H1 (cell line): ENCODE results near the gene SH3BP2. TPM values are rescaled to one million over a fixed set of nuclear protein-coding genes. Genes with fewer than 3 reads are reported as not detected.
A peak's percentile ranks its signal among the peaks of the same experiment; 100 is the strongest.

Experiments
- CTCF ChIA-PET: fragments of 300-600 bp; sonication (Branson Sonifier 250); formaldehyde crosslinking; loops from one replicate; lab custom pipeline; 2021; ENCODE audit not compliant: partially characterized antibody; lab: Charles Lee
- POLR2A ChIA-PET: fragments of 300-600 bp; sonication (Branson Sonifier 250); formaldehyde crosslinking; loops from one replicate; lab custom pipeline; 2021; ENCODE audit warnings: inconsistent platforms; ENCODE audit not compliant: partially characterized antibody; lab: Charles Lee
- DNase-seq, 2 experiments: peaks; one replicate each; pipeline versions ENCODE4 v3.0.0 to v3.0.0-alpha.2; 2010 to 2022; ENCODE audit warnings: low spot score in 2 of 2, low read depth in 1 of 2, mixed read lengths in 1 of 2
- FAIRE-seq: peaks from 2 replicates; lab custom pipeline; 2011; peaks lifted over from hg19 to GRCh38; lab: Jason Lieb, UNC
- H2AFZ ChIP-seq: 2 replicates; pipeline ENCODE4 v1.8.1; 2012; ENCODE audit warnings: low read length, inconsistent platforms
- H2AK5ac ChIP-seq: 2 replicates; pipeline ENCODE4 v1.6.1; 2013; ENCODE audit warnings: low read depth, low read length
- H2BK120ac ChIP-seq: replicated peaks from 2 replicates; pipeline ENCODE3; 2013; ENCODE audit warnings: low read depth, low read length, inconsistent platforms
- H2BK12ac ChIP-seq: 2 replicates; pipeline ENCODE4 v1.6.1; 2013; ENCODE audit warnings: low read depth, low read length
- H2BK15ac ChIP-seq: 2 replicates; pipeline ENCODE4 v1.6.1; 2013; ENCODE audit warnings: low read length
- H2BK20ac ChIP-seq: 2 replicates; pipeline ENCODE4 v1.6.1; 2013; ENCODE audit warnings: low read length
- H2BK5ac ChIP-seq: 2 replicates; pipeline ENCODE4 v1.6.1; 2013; ENCODE audit warnings: low read depth, low read length
- H3K14ac ChIP-seq: 2 replicates; pipeline ENCODE4 v1.6.1; 2013; ENCODE audit warnings: inconsistent platforms; ENCODE audit not compliant: insufficient read length
- H3K18ac ChIP-seq: 2 replicates; pipeline ENCODE4 v1.6.1; 2013; ENCODE audit warnings: low read length; ENCODE audit errors: extremely low read depth
- H3K23ac ChIP-seq: 2 replicates; pipeline ENCODE4 v1.6.1; 2013; ENCODE audit warnings: inconsistent platforms; ENCODE audit not compliant: insufficient read length
- H3K23me2 ChIP-seq: 2 replicates; pipeline ENCODE4 v1.6.1; 2013; ENCODE audit warnings: low read depth, low read length
- H3K27ac ChIP-seq: 2 replicates; pipeline ENCODE4 v1.6.1; 2011; ENCODE audit warnings: low read depth, low read length, inconsistent platforms
- H3K27me3 ChIP-seq, 4 experiments: replicated peaks in 1 of 4; 1 replicate in 1 of 4; 2 replicates in 3 of 4; pipeline versions ENCODE4 v1.6.1 to v1.8.1; 2011 to 2013; ENCODE audit warnings: low read length in 3 of 4, mild to moderate bottlenecking in 3 of 4, inconsistent platforms in 2 of 4, mixed read lengths in 2 of 4, moderate library complexity in 1 of 4; ENCODE audit not compliant: control insufficient read depth in 3 of 4, insufficient read depth in 3 of 4; ENCODE audit errors: extremely low read depth in 1 of 4
- H3K36me3 ChIP-seq, 4 experiments: 2 replicates each; pipeline versions ENCODE4 v1.6.1 to v1.8.1; 2011 to 2013; ENCODE audit warnings: mild to moderate bottlenecking in 4 of 4, low read length in 3 of 4, moderate library complexity in 2 of 4, control low read depth in 1 of 4, inconsistent platforms in 1 of 4; ENCODE audit not compliant: insufficient read depth in 4 of 4, control insufficient read depth in 2 of 4
- H3K4ac ChIP-seq: replicated peaks from 2 replicates; pipeline ENCODE3; 2013; ENCODE audit warnings: low read length, low read depth, mixed read lengths, inconsistent platforms; ENCODE audit not compliant: insufficient read length
- H3K4me1 ChIP-seq, 4 experiments: replicated peaks in 1 of 4; 1 replicate in 1 of 4; 2 replicates in 3 of 4; pipeline versions ENCODE4 v1.6.1 to v1.8.1; 2011 to 2013; ENCODE audit warnings: low read length in 3 of 4, inconsistent platforms in 2 of 4, mixed read lengths in 1 of 4; ENCODE audit not compliant: insufficient read depth in 4 of 4, control insufficient read depth in 3 of 4
- H3K4me2 ChIP-seq, 2 experiments: 2 replicates each; pipeline versions ENCODE4 v1.6.1 to v1.8.1; 2011 to 2013; ENCODE audit warnings: low read depth in 2 of 2, low read length in 2 of 2, control low read depth in 1 of 2, inconsistent platforms in 1 of 2, mild to moderate bottlenecking in 1 of 2; ENCODE audit not compliant: insufficient read depth in 1 of 2
- H3K4me3 ChIP-seq, 4 experiments: fragments of 200-600, 300-600 bp in 1 of 4; sonication (generic), shearing (Covaris generic), sonication (Bioruptor Twin) in 1 of 4; 2 replicates each; pipeline versions ENCODE4 v1.5.1 to v1.8.1; 2011 to 2016; ENCODE audit warnings: low read length in 4 of 4, low read depth in 3 of 4, control low read depth in 2 of 4, inconsistent platforms in 2 of 4, mild to moderate bottlenecking in 2 of 4, mixed read lengths in 1 of 4, moderate library complexity in 1 of 4; ENCODE audit not compliant: insufficient read depth in 2 of 4; ENCODE audit errors: extremely low read depth in 1 of 4
- H3K56ac ChIP-seq: replicated peaks from 2 replicates; pipeline ENCODE3; 2013; ENCODE audit warnings: low read depth, mild to moderate bottlenecking, mixed read lengths, low read length, inconsistent platforms; ENCODE audit not compliant: insufficient read length
- H3K79me1 ChIP-seq: 2 replicates; pipeline ENCODE4 v1.6.1; 2013; ENCODE audit warnings: low read depth, low read length, control low read depth
- H3K79me2 ChIP-seq, 2 experiments: 2 replicates each; pipeline versions ENCODE4 v1.6.1 to v1.8.1; 2012 to 2013; ENCODE audit warnings: low read length in 2 of 2, mild to moderate bottlenecking in 2 of 2, inconsistent platforms in 1 of 2; ENCODE audit not compliant: insufficient read depth in 2 of 2, control insufficient read depth in 1 of 2
- H3K9ac ChIP-seq, 4 experiments: replicated peaks in 1 of 4; 1 replicate in 1 of 4; 2 replicates in 3 of 4; pipeline versions ENCODE4 v1.6.1 to v1.8.1; 2011 to 2013; ENCODE audit warnings: low read depth in 3 of 4, low read length in 3 of 4, control low read depth in 2 of 4, mild to moderate bottlenecking in 2 of 4, moderate library complexity in 2 of 4, inconsistent platforms in 1 of 4; ENCODE audit errors: extremely low read depth in 1 of 4
- H3K9me3 ChIP-seq, 2 experiments: 2 replicates each; pipeline versions ENCODE4 v1.6.1 to v1.8.1; 2012 to 2013; ENCODE audit warnings: mild to moderate bottlenecking in 2 of 2, moderate library complexity in 2 of 2, control low read depth in 1 of 2, inconsistent platforms in 1 of 2, low read depth in 1 of 2, low read length in 1 of 2, mixed read lengths in 1 of 2; ENCODE audit not compliant: insufficient read depth in 2 of 2
- H4K20me1 ChIP-seq, 2 experiments: replicated peaks in 1 of 2; 2 replicates each; pipeline versions ENCODE3 to v1.8.1; 2011 to 2013; ENCODE audit warnings: inconsistent platforms in 2 of 2, low read length in 2 of 2, mild to moderate bottlenecking in 1 of 2; ENCODE audit not compliant: insufficient read depth in 2 of 2, control insufficient read depth in 1 of 2
- H4K5ac ChIP-seq: 2 replicates; pipeline ENCODE4 v1.6.1; 2013; ENCODE audit warnings: low read length, low read depth, mixed read lengths, inconsistent platforms; ENCODE audit not compliant: insufficient read length
- H4K8ac ChIP-seq: 2 replicates; pipeline ENCODE4 v1.8.0; 2013; ENCODE audit warnings: mild to moderate bottlenecking, moderate library complexity, low read length, inconsistent platforms; ENCODE audit not compliant: insufficient read depth; ENCODE audit errors: extremely low read depth
- H4K91ac ChIP-seq: replicated peaks from 2 replicates; pipeline ENCODE3; 2013; ENCODE audit warnings: low read length, mixed read lengths, inconsistent platforms; ENCODE audit not compliant: insufficient read length
- BACH1 ChIP-seq: IDR thresholded peaks from 2 replicates; pipeline ENCODE4 v1.6.1; 2012; ENCODE audit warnings: low read length, improper control_type of control experiment
- CBX8 ChIP-seq: fragments of 300-800, 300-1000 bp; sonication (generic); IDR thresholded peaks from 2 replicates; pipeline ENCODE4 v1.7.1; 2016; ENCODE audit warnings: low read depth, low read length, borderline replicate concordance
- CREB1 ChIP-seq: IDR thresholded peaks from 2 replicates; pipeline ENCODE4 v1.6.1; 2012; ENCODE audit warnings: inconsistent platforms
- EGR1 ChIP-seq: IDR thresholded peaks from 2 replicates; pipeline ENCODE4 v1.6.1; 2011; ENCODE audit warnings: low read depth, low read length, borderline replicate concordance
- EZH2 ChIP-seq: fragments of 200-600 bp; sonication (generic); IDR thresholded peaks from 2 replicates; pipeline ENCODE4 v1.7.1; 2012; ENCODE audit warnings: low read depth, mild to moderate bottlenecking, moderate library complexity, low read length, inconsistent platforms; ENCODE audit not compliant: severe bottlenecking
- NANOG ChIP-seq: IDR thresholded peaks from 2 replicates; pipeline ENCODE4 v1.6.1; 2011; ENCODE audit warnings: low read length, low read depth, mild to moderate bottlenecking, inconsistent platforms; ENCODE audit not compliant: insufficient read depth, poor library complexity, severe bottlenecking
- RBBP5 ChIP-seq: IDR thresholded peaks from 2 replicates; pipeline ENCODE4 v1.7.1; 2012; ENCODE audit warnings: low read depth, mild to moderate bottlenecking, inconsistent platforms, low read length, moderate library complexity, borderline replicate concordance
- SRF ChIP-seq: IDR thresholded peaks from 2 replicates; pipeline ENCODE4 v1.6.1; 2011; ENCODE audit warnings: mild to moderate bottlenecking, low read depth, low read length, moderate library complexity
- WGBS, 2 experiments: shearing (Covaris generic) in 1 of 2; methylation state at CpG; one replicate each; pipeline versions ENCODE4 v1.1.6 to v1.1.7; 2013 to 2015; ENCODE audit warnings: low lambda C conversion rate in 2 of 2, mixed read lengths in 2 of 2, inconsistent platforms in 1 of 2, low coverage in 1 of 2, missing lambda C conversion rate in 1 of 2; ENCODE audit not compliant: insufficient replicate concordance in 2 of 2, insufficient coverage in 1 of 2, insufficient read length in 1 of 2; ENCODE audit errors: extremely low coverage in 1 of 2, missing lambda C conversion rate in 1 of 2; 5-methylcytosine and 5-hydroxymethylcytosine counted together
- polyA plus RNA-seq, 7 experiments: library from polyadenylated mRNA; depleted of rRNA in 3 of 7; stranded (reverse) in 5 of 7; unstranded in 2 of 7; fragments of >200 nt in 5 of 7; fragments of 200-250 nt in 2 of 7; gene quantifications; 1 replicate in 5 of 7; 2 replicates in 1 of 7; 4 replicates in 1 of 7; pipeline versions ENCODE4 v1.2.1 to v1.2.3, GENCODE V29; 2011 to 2013; ENCODE audit warnings: missing spikeins in 2 of 7, mixed read lengths in 2 of 7
- total RNA-seq: library from RNA; stranded (reverse); fragmentation: NEBNext Ultra II Directional; extraction: Animal tissue kit (Norgen Biotek cat#: 25700); gene quantifications from 2 replicates; pipeline ENCODE4 v1.2.1, GENCODE V29; 2021
- TF ChIP-seq, protein P1 (sequence below): IDR thresholded peaks from 2 replicates; pipeline ENCODE4 v1.6.1; 2012; ENCODE audit warnings: low read length, inconsistent platforms

SH3BP2 gene
- total and polyA plus RNA-seq, 2 of the 8 experiments (the other 6 are each of a cell fraction or from before 2014, with no cell fraction given) = 27.4 to 31.4 TPM

- Histone ChIP-seq H3K56ac (no peak overlapping the region), H3K14ac (no peak overlapping the region), H3K27me3 (peaks cover 0 to 2% (median under 1%) of the 10 kb centered on the region in 4 experiments; a peak in 1 of 7 replicates), H2AFZ (no peak overlapping the region), H4K91ac (no peak overlapping the region), H3K4ac (no peak overlapping the region), H3K79me1 (no peaks in the 10 kb centered on the region), H3K4me3 (no peak overlapping the region), H3K27ac (no peak overlapping the region), H3K36me3 (no peaks in the 10 kb centered on the region), H3K9ac (peak overlapping the region in 1 of 4 experiments; percentile 25; a peak in 1 of 7 replicates), H3K4me1 (peaks cover 0 to 4% (median 3%) of the 10 kb centered on the region in 4 experiments; a peak in 4 of 7 replicates), H2BK5ac (peak overlapping the region; percentile 48; the same call in 1 of the 2 replicates), H2BK20ac (no peak overlapping the region; the same call in 1 of the 2 replicates), H3K23ac (no peak overlapping the region), H3K18ac (no peak overlapping the region), H2BK12ac (peak overlapping the region; percentile 22; the same call in 1 of the 2 replicates), H3K79me2 (no peaks in the 10 kb centered on the region), H2AK5ac (no peak overlapping the region), H4K8ac (no peak overlapping the region), H3K23me2 (peaks cover 3% of the 10 kb centered on the region; the same call in 1 of the 2 replicates), H4K5ac (no peak overlapping the region), H2BK120ac (no peak overlapping the region), H2BK15ac (no peak overlapping the region), H3K4me2 (no peak overlapping the region), H4K20me1 (no peaks in the 10 kb centered on the region), H3K9me3 (no peaks in the 10 kb centered on the region)
- CTCF ChIA-PET = interaction anchor here (0.9 to 1.8 kb wide), 6 partner anchors 10 to 192 kb away, joined by 3 to 6 read pairs (median 3); no protein-coding TSS in a partner anchor
- 94% methylated on average over 14 of the region's 14 CpGs; no CpG with 5 or more reads in 1 of the 2 experiments for WGBS, 2 experiments
- FAIRE-seq = peak; percentile 24
- POLR2A ChIA-PET = interaction anchor here (1.1 to 6.7 kb wide), 4 partner anchors 17 to 57 kb away, joined by 3 to 29 read pairs (median 10); no protein-coding TSS in a partner anchor
- no peak for DNase-seq
- no peak for TF ChIP-seq BACH1
- no peak for TF ChIP-seq RBBP5
- TF ChIP-seq, protein P1, sequence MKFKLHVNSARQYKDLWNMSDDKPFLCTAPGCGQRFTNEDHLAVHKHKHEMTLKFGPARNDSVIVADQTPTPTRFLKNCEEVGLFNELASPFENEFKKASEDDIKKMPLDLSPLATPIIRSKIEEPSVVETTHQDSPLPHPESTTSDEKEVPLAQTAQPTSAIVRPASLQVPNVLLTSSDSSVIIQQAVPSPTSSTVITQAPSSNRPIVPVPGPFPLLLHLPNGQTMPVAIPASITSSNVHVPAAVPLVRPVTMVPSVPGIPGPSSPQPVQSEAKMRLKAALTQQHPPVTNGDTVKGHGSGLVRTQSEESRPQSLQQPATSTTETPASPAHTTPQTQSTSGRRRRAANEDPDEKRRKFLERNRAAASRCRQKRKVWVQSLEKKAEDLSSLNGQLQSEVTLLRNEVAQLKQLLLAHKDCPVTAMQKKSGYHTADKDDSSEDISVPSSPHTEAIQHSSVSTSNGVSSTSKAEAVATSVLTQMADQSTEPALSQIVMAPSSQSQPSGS = no peak
- no peak for TF ChIP-seq NANOG
- no peak for TF ChIP-seq EGR1
- no peak for TF ChIP-seq SRF
- TF ChIP-seq CBX8 = no peak
- TF ChIP-seq CREB1 = no peak
- no peak for TF ChIP-seq EZH2
Measured at GRCh38 chr4:2761035-2761923, 31.6 kb upstream of the SH3BP2 start.
